ENCODE measurements around the gene ALDH3A1.

- TF ChIP-seq, protein P1, sequence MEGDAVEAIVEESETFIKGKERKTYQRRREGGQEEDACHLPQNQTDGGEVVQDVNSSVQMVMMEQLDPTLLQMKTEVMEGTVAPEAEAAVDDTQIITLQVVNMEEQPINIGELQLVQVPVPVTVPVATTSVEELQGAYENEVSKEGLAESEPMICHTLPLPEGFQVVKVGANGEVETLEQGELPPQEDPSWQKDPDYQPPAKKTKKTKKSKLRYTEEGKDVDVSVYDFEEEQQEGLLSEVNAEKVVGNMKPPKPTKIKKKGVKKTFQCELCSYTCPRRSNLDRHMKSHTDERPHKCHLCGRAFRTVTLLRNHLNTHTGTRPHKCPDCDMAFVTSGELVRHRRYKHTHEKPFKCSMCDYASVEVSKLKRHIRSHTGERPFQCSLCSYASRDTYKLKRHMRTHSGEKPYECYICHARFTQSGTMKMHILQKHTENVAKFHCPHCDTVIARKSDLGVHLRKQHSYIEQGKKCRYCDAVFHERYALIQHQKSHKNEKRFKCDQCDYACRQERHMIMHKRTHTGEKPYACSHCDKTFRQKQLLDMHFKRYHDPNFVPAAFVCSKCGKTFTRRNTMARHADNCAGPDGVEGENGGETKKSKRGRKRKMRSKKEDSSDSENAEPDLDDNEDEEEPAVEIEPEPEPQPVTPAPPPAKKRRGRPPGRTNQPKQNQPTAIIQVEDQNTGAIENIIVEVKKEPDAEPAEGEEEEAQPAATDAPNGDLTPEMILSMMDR (IDR thresholded peaks at IDR 0.05 in 2 of 3, conservative IDR thresholded peaks at IDR 0.05 in 1 of 3; ENCODE audit: insufficient read depth in 2 of 3, low read depth in 1 of 3, low read length in 3 of 3), result no peak
- TF ChIP-seq ZNF77 (CRISPR knock-in tag; IDR thresholded peaks at IDR 0.05), result no peak
- TF ChIP-seq BRD4 (IDR thresholded peaks at IDR 0.05), result no peak
- no peak for TF ChIP-seq RNF2 (IDR thresholded peaks at IDR 0.05)
- TF ChIP-seq FOXK2 (conservative IDR thresholded peaks at IDR 0.05 in 1 of 2, IDR thresholded peaks at IDR 0.05 in 1 of 2; ENCODE audit: low read depth in 2 of 2), result no peak
- no peak for TF ChIP-seq POLR2AphosphoS5 (IDR thresholded peaks at IDR 0.05; ENCODE audit: control insufficient read depth, insufficient read depth, low read depth, low read length)
- TF ChIP-seq MAZ (CRISPR knock-in tag; conservative IDR thresholded peaks at IDR 0.05 in 1 of 2, IDR thresholded peaks at IDR 0.05 in 1 of 2), result no peak
- no peak for TF ChIP-seq NR1H2 (CRISPR knock-in tag; IDR thresholded peaks at IDR 0.05)
- no peak for TF ChIP-seq POLR2A (conservative IDR thresholded peaks at IDR 0.05)
- TF ChIP-seq STAT5B (CRISPR knock-in tag; IDR thresholded peaks at IDR 0.05), result no peak
- TF ChIP-seq ZBTB33 (CRISPR knock-in tag; IDR thresholded peaks at IDR 0.05), result no peak
- no peak for TF ChIP-seq PCBP1 (IDR thresholded peaks at IDR 0.05; ENCODE audit: low read depth, low read length, poor library complexity, severe bottlenecking)
- no peak for TF ChIP-seq ZNF274 (IDR thresholded peaks at IDR 0.05; ENCODE audit: borderline replicate concordance, low read depth, low read length)
- TF ChIP-seq ZBED1 (IDR thresholded peaks at IDR 0.05), result no peak
These were observed 20.1 kb upstream of the ALDH3A1 start for GRCh38 chr17:19768046-19768782.

Data from K562 (cell line).